Right lobe of liver (tissue), 4 donors: ENCODE results near the gene LYPLAL1.

Experiments
- POLR2A ChIP-seq: fragments of 450-650 bp; IDR thresholded peaks from one replicate; pipeline ENCODE4 v1.6.1; 2017; ENCODE audit warnings: antibody characterized with exemption, mild to moderate bottlenecking
- TF ChIP-seq, protein P1 (sequence below), 4 donors: fragments of 200-600 bp in 3 of 4; fragments of 450-650 bp in 1 of 4; IDR thresholded peaks; one replicate each; pipeline versions ENCODE4 v1.5.1 to v1.8.0; 2016 to 2022; ENCODE audit warnings: antibody characterized with exemption in 4 of 4, mild to moderate bottlenecking in 2 of 4
- donor health status: DM: no; HTN: no; CAD: no.
- donor health status: DM: no; HTN: no; CAD: no.
- donor health status: DM: no; HTN: yes; CAD: no.

DNA sequence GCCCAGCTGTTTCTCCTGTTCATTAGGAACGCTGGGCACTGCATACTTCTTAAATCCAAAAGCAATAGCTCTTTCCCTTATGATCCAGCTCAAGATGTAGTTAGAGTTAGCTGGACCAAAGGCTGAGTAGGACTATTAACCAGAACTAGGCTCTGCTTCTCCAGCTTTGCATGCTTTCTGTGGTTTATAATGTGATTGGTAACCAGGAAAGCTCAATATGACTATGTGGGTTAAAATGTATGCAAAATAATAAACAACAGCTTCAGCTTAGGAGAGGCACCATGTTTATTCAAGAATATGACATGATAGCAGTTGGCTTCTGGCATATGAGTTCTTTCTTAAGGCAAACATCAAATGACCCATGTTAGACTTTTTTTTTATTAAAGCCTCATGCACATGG lies 73.8 kb downstream of the LYPLAL1 start:
- TF ChIP-seq, protein P1, sequence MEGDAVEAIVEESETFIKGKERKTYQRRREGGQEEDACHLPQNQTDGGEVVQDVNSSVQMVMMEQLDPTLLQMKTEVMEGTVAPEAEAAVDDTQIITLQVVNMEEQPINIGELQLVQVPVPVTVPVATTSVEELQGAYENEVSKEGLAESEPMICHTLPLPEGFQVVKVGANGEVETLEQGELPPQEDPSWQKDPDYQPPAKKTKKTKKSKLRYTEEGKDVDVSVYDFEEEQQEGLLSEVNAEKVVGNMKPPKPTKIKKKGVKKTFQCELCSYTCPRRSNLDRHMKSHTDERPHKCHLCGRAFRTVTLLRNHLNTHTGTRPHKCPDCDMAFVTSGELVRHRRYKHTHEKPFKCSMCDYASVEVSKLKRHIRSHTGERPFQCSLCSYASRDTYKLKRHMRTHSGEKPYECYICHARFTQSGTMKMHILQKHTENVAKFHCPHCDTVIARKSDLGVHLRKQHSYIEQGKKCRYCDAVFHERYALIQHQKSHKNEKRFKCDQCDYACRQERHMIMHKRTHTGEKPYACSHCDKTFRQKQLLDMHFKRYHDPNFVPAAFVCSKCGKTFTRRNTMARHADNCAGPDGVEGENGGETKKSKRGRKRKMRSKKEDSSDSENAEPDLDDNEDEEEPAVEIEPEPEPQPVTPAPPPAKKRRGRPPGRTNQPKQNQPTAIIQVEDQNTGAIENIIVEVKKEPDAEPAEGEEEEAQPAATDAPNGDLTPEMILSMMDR (IDR thresholded peaks at IDR 0.05): no peak
- no peak for TF ChIP-seq POLR2A
